Activated naive CD4-positive, alpha-beta T cell treated with anti-CD3 and anti-CD28 coated beads for 36 hours (primary cell): ENCODE data around the gene NELL1. TPM values are rescaled to one million over a fixed set of nuclear protein-coding genes. Genes with fewer than 3 reads are reported as not detected.

ENCODE experiments used
- CTCF ChIA-PET: fragments of 350-600 bp; sonication (Branson Sonifier 250); formaldehyde crosslinking; loops from one replicate; lab custom pipeline; 2021; ENCODE audit warnings: antibody characterized with exemption; lab: Charles Lee
- DNase-seq: peaks from one replicate; pipeline ENCODE4 v3.0.0-alpha.2; 2020
- H3K27ac Mint-ChIP-seq: one replicate; pipeline ENCODE4 v1.8.0; 2021; ENCODE audit warnings: mild to moderate bottlenecking, mixed read lengths
- H3K27me3 Mint-ChIP-seq: one replicate; pipeline ENCODE4 v1.8.0; 2021; ENCODE audit warnings: low read depth, mixed read lengths
- H3K36me3 Mint-ChIP-seq: one replicate; pipeline ENCODE4 v1.8.0; 2021; ENCODE audit warnings: low read depth, mixed read lengths
- H3K4me1 Mint-ChIP-seq: one replicate; pipeline ENCODE4 v1.8.0; 2021; ENCODE audit warnings: low read depth, mixed read lengths
- H3K4me3 Mint-ChIP-seq: one replicate; pipeline ENCODE4 v1.8.0; 2021; ENCODE audit warnings: mild to moderate bottlenecking, moderate library complexity, mixed read lengths
- H3K9me3 Mint-ChIP-seq: one replicate; pipeline ENCODE4 v1.8.0; 2021; ENCODE audit warnings: mixed read lengths
- intact Hi-C: fragments of 100-400 bp; cut with micrococcal nuclease; formaldehyde crosslinking; loops from one replicate; pipeline ENCODE4 v1.15.1; 2023
- total RNA-seq, 2 experiments: library from RNA; stranded (reverse); gene quantifications; one replicate each; pipeline ENCODE4 v1.2.3, GENCODE V29; 2021

The NELL1 gene
- total RNA-seq, 2 experiments from 2014 or later = not detected

- no peaks in the 10 kb centered on the region for H3K4me1 Mint-ChIP-seq
- intact Hi-C loops = no loop called here
- H3K27me3 Mint-ChIP-seq = no peaks in the 10 kb centered on the region
- H3K9me3 Mint-ChIP-seq = peaks cover 1% of the 10 kb centered on the region
- H3K36me3 Mint-ChIP-seq = no peaks in the 10 kb centered on the region
- H3K4me3 Mint-ChIP-seq = no peak overlapping the region
- CTCF ChIA-PET = no interaction called here
- no peak for DNase-seq
- no peak overlapping the region for H3K27ac Mint-ChIP-seq
Observed at GRCh38 chr11:20783220-20783619, 113.8 kb downstream of the NELL1 start.

- no peaks in the 10 kb centered on the region for H3K36me3 Mint-ChIP-seq
- no peak overlapping the region for H3K4me3 Mint-ChIP-seq
- H3K27ac Mint-ChIP-seq = no peak overlapping the region
- H3K9me3 Mint-ChIP-seq = peaks cover 1% of the 10 kb centered on the region
- no peaks in the 10 kb centered on the region for H3K4me1 Mint-ChIP-seq
- intact Hi-C loops = no loop called here
- H3K27me3 Mint-ChIP-seq = no peaks in the 10 kb centered on the region
- CTCF ChIA-PET = no interaction called here
- DNase-seq = no peak
Observed at GRCh38 chr11:20790622-20791021, 121.2 kb downstream of the NELL1 start.

GRCh38 chr11:20795005-20795404 is 125.6 kb downstream of the NELL1 start:
- H3K36me3 Mint-ChIP-seq = no peaks in the 10 kb centered on the region
- no peaks in the 10 kb centered on the region for H3K4me1 Mint-ChIP-seq
- H3K27me3 Mint-ChIP-seq = no peaks in the 10 kb centered on the region
- no peak overlapping the region for H3K4me3 Mint-ChIP-seq
- DNase-seq = no peak
- H3K27ac Mint-ChIP-seq = no peak overlapping the region
- intact Hi-C loops = no loop called here
- CTCF ChIA-PET = no interaction called here
- H3K9me3 Mint-ChIP-seq = peaks cover 4% of the 10 kb centered on the region

GRCh38 chr11:20808328-20808727 is 138.9 kb downstream of the NELL1 start:
- Mint-ChIP-seq H3K4me1 (no peaks in the 10 kb centered on the region), H3K27ac (no peak overlapping the region), H3K36me3 (no peaks in the 10 kb centered on the region), H3K4me3 (no peak overlapping the region), H3K27me3 (no peaks in the 10 kb centered on the region), H3K9me3 (peaks cover 22% of the 10 kb centered on the region)
- DNase-seq = no peak
- CTCF ChIA-PET = no interaction called here
- intact Hi-C loops = no loop called here

GRCh38 chr11:20821046-20821445 is 151.7 kb downstream of the NELL1 start:
- Mint-ChIP-seq H3K27me3 (no peaks in the 10 kb centered on the region), H3K36me3 (no peaks in the 10 kb centered on the region), H3K27ac (no peak overlapping the region), H3K9me3 (no peaks in the 10 kb centered on the region), H3K4me3 (no peak overlapping the region), H3K4me1 (no peaks in the 10 kb centered on the region)
- DNase-seq = no peak
- CTCF ChIA-PET = no interaction called here
- intact Hi-C loops = no loop called here

- Mint-ChIP-seq H3K36me3 (no peaks in the 10 kb centered on the region), H3K27me3 (no peaks in the 10 kb centered on the region), H3K4me3 (no peak overlapping the region), H3K4me1 (no peaks in the 10 kb centered on the region), H3K9me3 (no peaks in the 10 kb centered on the region), H3K27ac (no peak overlapping the region)
- CTCF ChIA-PET = no interaction called here
- intact Hi-C loops = no loop called here
- DNase-seq = no peak
Observed at GRCh38 chr11:20821470-20821869, 152.1 kb downstream of the NELL1 start.

- Mint-ChIP-seq H3K4me3 (no peak overlapping the region), H3K9me3 (peaks cover 2% of the 10 kb centered on the region), H3K27me3 (no peaks in the 10 kb centered on the region), H3K36me3 (no peaks in the 10 kb centered on the region), H3K27ac (no peak overlapping the region), H3K4me1 (no peaks in the 10 kb centered on the region)
- CTCF ChIA-PET = no interaction called here
- DNase-seq = no peak
- intact Hi-C loops = no loop called here
Observed at GRCh38 chr11:20824773-20825172, 155.4 kb downstream of the NELL1 start.

- Mint-ChIP-seq H3K36me3 (no peaks in the 10 kb centered on the region), H3K9me3 (no peaks in the 10 kb centered on the region), H3K4me3 (no peak overlapping the region), H3K27ac (no peak overlapping the region), H3K4me1 (no peaks in the 10 kb centered on the region), H3K27me3 (no peaks in the 10 kb centered on the region)
- intact Hi-C loops = no loop called here
- DNase-seq = no peak
- CTCF ChIA-PET = no interaction called here
Observed at GRCh38 chr11:20835561-20835960, 166.2 kb downstream of the NELL1 start.

- Mint-ChIP-seq H3K4me3 (no peak overlapping the region), H3K9me3 (peaks cover 4% of the 10 kb centered on the region), H3K27me3 (no peaks in the 10 kb centered on the region), H3K27ac (no peak overlapping the region), H3K36me3 (no peaks in the 10 kb centered on the region), H3K4me1 (no peaks in the 10 kb centered on the region)
- DNase-seq = no peak
- CTCF ChIA-PET = no interaction called here
- intact Hi-C loops = no loop called here
Observed at GRCh38 chr11:20839231-20839630, 169.8 kb downstream of the NELL1 start.

- intact Hi-C loops = no loop called here
- H3K36me3 Mint-ChIP-seq = no peaks in the 10 kb centered on the region
- H3K27me3 Mint-ChIP-seq = no peaks in the 10 kb centered on the region
- CTCF ChIA-PET = no interaction called here
- H3K27ac Mint-ChIP-seq = no peak overlapping the region
- no peak for DNase-seq
- H3K9me3 Mint-ChIP-seq = peaks cover 4% of the 10 kb centered on the region
- no peaks in the 10 kb centered on the region for H3K4me1 Mint-ChIP-seq
- H3K4me3 Mint-ChIP-seq = no peak overlapping the region
Observed at GRCh38 chr11:20840341-20840740, 171.0 kb downstream of the NELL1 start.

- no peaks in the 10 kb centered on the region for H3K4me1 Mint-ChIP-seq
- CTCF ChIA-PET = no interaction called here
- peaks cover 4% of the 10 kb centered on the region for H3K9me3 Mint-ChIP-seq
- no peak overlapping the region for H3K27ac Mint-ChIP-seq
- intact Hi-C loops = no loop called here
- H3K27me3 Mint-ChIP-seq = no peaks in the 10 kb centered on the region
- no peak overlapping the region for H3K4me3 Mint-ChIP-seq
- DNase-seq = no peak
- no peaks in the 10 kb centered on the region for H3K36me3 Mint-ChIP-seq
Observed at GRCh38 chr11:20844216-20844615, 174.8 kb downstream of the NELL1 start.

GRCh38 chr11:20844630-20845029 is 175.2 kb downstream of the NELL1 start:
- Mint-ChIP-seq H3K9me3 (peaks cover 4% of the 10 kb centered on the region), H3K36me3 (no peaks in the 10 kb centered on the region), H3K27me3 (no peaks in the 10 kb centered on the region), H3K27ac (no peak overlapping the region), H3K4me3 (no peak overlapping the region), H3K4me1 (no peaks in the 10 kb centered on the region)
- intact Hi-C loops = no loop called here
- no peak for DNase-seq
- CTCF ChIA-PET = no interaction called here

GRCh38 chr11:20854215-20854955 is 185.0 kb downstream of the NELL1 start:
- Mint-ChIP-seq H3K4me1 (no peaks in the 10 kb centered on the region), H3K27me3 (no peaks in the 10 kb centered on the region), H3K36me3 (no peaks in the 10 kb centered on the region), H3K4me3 (no peak overlapping the region), H3K9me3 (peaks cover 2% of the 10 kb centered on the region), H3K27ac (no peak overlapping the region)
- CTCF ChIA-PET = no interaction called here
- DNase-seq = no peak
- intact Hi-C loops = no loop called here
